Uterus (tissue), 4 donors: ENCODE results near the gene PCIF1. TPM values are rescaled to one million over a fixed set of nuclear protein-coding genes. Genes with fewer than 3 reads are reported as not detected.
A peak's percentile ranks its signal among the peaks of the same experiment; 100 is the strongest.

ENCODE experiments used
- DNase-seq, 2 donors: peaks; one replicate each; pipeline ENCODE4 v3.0.0-alpha.2; 2019 to 2020
- H3K27ac ChIP-seq, 2 donors: fragments of 200-600 bp; sonication (generic); 1 replicate in 1 of 2; 2 replicates in 1 of 2; pipeline ENCODE4 v1.5.1; 2016 to 2018
- H3K27me3 ChIP-seq, 2 donors: fragments of 200-600 bp; sonication (generic); one replicate each; pipeline ENCODE4 v1.5.1; 2018 to 2019; ENCODE audit warnings: control low read depth in 1 of 2
- H3K36me3 ChIP-seq, 2 donors: fragments of 200-600 bp; sonication (generic); one replicate each; pipeline ENCODE4 v1.5.1; 2019; ENCODE audit warnings: control low read depth in 1 of 2
- H3K4me1 ChIP-seq, 2 donors: fragments of 200-600 bp; sonication (generic); one replicate each; pipeline ENCODE4 v1.5.1; 2018 to 2019; ENCODE audit warnings: control low read depth in 1 of 2
- H3K4me3 ChIP-seq, 2 donors: fragments of 200-600 bp; sonication (generic); 1 replicate in 1 of 2; 2 replicates in 1 of 2; pipeline ENCODE4 v1.5.1; 2018 to 2019; ENCODE audit warnings: mild to moderate bottlenecking in 1 of 2
- H3K9me3 ChIP-seq, 2 donors: fragments of 200-600 bp; sonication (generic); one replicate each; pipeline ENCODE4 v1.5.1; 2019; ENCODE audit warnings: control low read depth in 1 of 2
- CTCF ChIP-seq, 4 experiments: fragments of 200-600 bp in 2 of 4; fragments of 450-650 bp in 2 of 4; sonication (generic) in 2 of 4; IDR thresholded peaks; one replicate each; pipeline ENCODE4 v1.5.1; 2016 to 2019; ENCODE audit warnings: antibody characterized with exemption in 4 of 4, mild to moderate bottlenecking in 2 of 4, moderate library complexity in 1 of 4
- POLR2A ChIP-seq, 2 donors: fragments of 450-650 bp; IDR thresholded peaks; one replicate each; pipeline ENCODE4 v1.6.1; 2016; ENCODE audit warnings: antibody characterized with exemption in 2 of 2, mild to moderate bottlenecking in 1 of 2, moderate library complexity in 1 of 2
- intact Hi-C: fragments of 100-400 bp; cut with DNase I; formaldehyde crosslinking; loops from one replicate; pipeline ENCODE4 v1.15.1; 2023; ENCODE audit warnings: low total_unique reads
- total RNA-seq, 4 donors: library from RNA; depleted of rRNA in 3 of 4; stranded (reverse); fragments of >200 nt in 3 of 4; gene quantifications; one replicate each; pipeline versions ENCODE4 v1.1.0 to v1.2.4, GENCODE V29; 2014 to 2023
- donor health status: DM: yes; HTN: yes; CAD: no.

The PCIF1 gene
- total RNA-seq, 4 donors from 2014 or later: 11.0 to 71.0 (median 40.0) TPM

GRCh38 chr20:45962031-45962755, 27.7 kb downstream of the PCIF1 start:
- TF ChIP-seq CTCF (IDR thresholded peaks at IDR 0.05) (no peak), POLR2A (IDR thresholded peaks at IDR 0.05) (no peak)
- no peaks in the 10 kb centered on the region for H3K9me3 ChIP-seq
- no peak overlapping the region for H3K27ac ChIP-seq
- intact Hi-C loops: no loop called here
- no peak overlapping the region for H3K4me3 ChIP-seq
- H3K4me1 ChIP-seq: no peaks in the 10 kb centered on the region
- no peak for DNase-seq
- H3K36me3 ChIP-seq: no peaks in the 10 kb centered on the region
- no peaks in the 10 kb centered on the region for H3K27me3 ChIP-seq

- Histone ChIP-seq H3K4me3 (no peak overlapping the region), H3K36me3 (no peaks in the 10 kb centered on the region), H3K27ac (no peak overlapping the region), H3K9me3 (no peaks in the 10 kb centered on the region), H3K27me3 (no peaks in the 10 kb centered on the region), H3K4me1 (no peaks in the 10 kb centered on the region)
- DNase-seq: no peak
- TF ChIP-seq CTCF (IDR thresholded peaks at IDR 0.05): peak; percentile 15 to 38 (median 31)
- no peak for TF ChIP-seq POLR2A (IDR thresholded peaks at IDR 0.05)
- intact Hi-C loops: no loop called here
Observed at GRCh38 chr20:45963059-45964005, 28.8 kb downstream of the PCIF1 start.

- H3K27me3 ChIP-seq: no peaks in the 10 kb centered on the region
- H3K9me3 ChIP-seq: no peaks in the 10 kb centered on the region
- no peak overlapping the region for H3K27ac ChIP-seq
- H3K4me1 ChIP-seq: no peaks in the 10 kb centered on the region
- no peak for TF ChIP-seq CTCF (IDR thresholded peaks at IDR 0.05)
- no peak for TF ChIP-seq POLR2A (IDR thresholded peaks at IDR 0.05)
- no peaks in the 10 kb centered on the region for H3K36me3 ChIP-seq
- H3K4me3 ChIP-seq: no peak overlapping the region
- intact Hi-C loops: no loop called here
- DNase-seq: no peak
Observed at GRCh38 chr20:45964006-45964400, 29.5 kb downstream of the PCIF1 start.

- no peak for DNase-seq
- Histone ChIP-seq H3K27ac (no peak overlapping the region), H3K4me3 (no peak overlapping the region), H3K4me1 (peaks cover 0 to 9% of the 10 kb centered on the region in 2 donors), H3K36me3 (no peaks in the 10 kb centered on the region), H3K27me3 (no peaks in the 10 kb centered on the region), H3K9me3 (no peaks in the 10 kb centered on the region)
- no peak for TF ChIP-seq CTCF (IDR thresholded peaks at IDR 0.05)
- TF ChIP-seq POLR2A (IDR thresholded peaks at IDR 0.05): no peak
- intact Hi-C loops: no loop called here
Observed at GRCh38 chr20:45965169-45966002, 30.9 kb downstream of the PCIF1 start.
